ENCODE data around the gene CDH4. TPM values are rescaled to one million over a fixed set of nuclear protein-coding genes. Genes with fewer than 3 reads are reported as not detected.

The CDH4 gene
- total and polyA plus RNA-seq, 2 of the 8 experiments (the other 6 are each of a cell fraction or from before 2014, with no cell fraction given) = 4.3 to 7.9 TPM

DNA sequence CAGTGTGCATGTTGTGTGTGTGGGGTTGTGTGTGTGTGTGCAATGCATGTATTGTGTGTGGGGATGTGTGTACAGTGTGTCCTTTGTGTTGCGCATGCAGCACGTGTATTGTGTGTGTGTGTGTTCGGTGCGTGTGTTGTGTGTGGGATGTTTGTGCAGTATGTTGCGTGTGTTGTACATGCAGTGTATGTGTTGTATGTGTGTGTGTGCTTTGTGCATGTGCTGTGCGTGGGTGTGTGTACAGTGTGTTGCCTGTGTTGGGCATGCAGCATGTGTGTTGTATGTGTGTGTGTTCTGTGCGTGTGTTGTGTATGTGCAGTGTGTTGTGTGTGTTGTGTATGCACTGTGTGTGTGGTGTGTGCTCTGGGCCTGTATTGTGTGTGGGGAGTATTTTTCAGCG lies 52.7 kb downstream of the CDH4 start:
- Histone ChIP-seq H2AK5ac (ENCODE audit: low read depth, low read length) (peak overlapping the region; percentile 76), H4K91ac (replicated peaks; ENCODE audit: insufficient read length, low read length) (peak overlapping the region; percentile 97), H3K56ac (replicated peaks; ENCODE audit: insufficient read length, low read depth, low read length) (no peak overlapping the region), H2BK120ac (replicated peaks; ENCODE audit: low read depth, low read length) (peak overlapping the region; percentile 76), H3K9ac (replicated peaks in 1 of 4; ENCODE audit: extremely low read depth in 1 of 4, low read depth in 3 of 4, low read length in 3 of 4) (no peak overlapping the region), H2BK5ac (ENCODE audit: low read depth, low read length) (peak overlapping the region; percentile 84; the same call in 1 of the 2 replicates), H3K14ac (ENCODE audit: insufficient read length) (no peak overlapping the region), H3K4me2 (ENCODE audit: insufficient read depth in 1 of 2, low read depth in 2 of 2, low read length in 2 of 2) (no peak overlapping the region), H3K9me3 (ENCODE audit: insufficient read depth in 2 of 2, low read depth in 1 of 2, low read length in 1 of 2) (no peaks in the 10 kb centered on the region), H3K4me3 (ENCODE audit: extremely low read depth in 1 of 4, insufficient read depth in 2 of 4, low read depth in 3 of 4, low read length in 4 of 4) (no peak overlapping the region), H2BK12ac (ENCODE audit: low read depth, low read length) (peak overlapping the region; percentile 27; the same call in 1 of the 2 replicates), H3K36me3 (ENCODE audit: control insufficient read depth in 2 of 4, insufficient read depth in 4 of 4, low read length in 3 of 4) (no peaks in the 10 kb centered on the region), H3K23me2 (ENCODE audit: low read depth, low read length) (peaks cover 4% of the 10 kb centered on the region), H3K79me2 (ENCODE audit: control insufficient read depth in 1 of 2, insufficient read depth in 2 of 2, low read length in 2 of 2) (peaks cover 0 to 5% of the 10 kb centered on the region in 2 experiments; a peak in 1 of 4 replicates), H3K27ac (ENCODE audit: low read depth, low read length) (no peak overlapping the region), H3K79me1 (ENCODE audit: low read depth, low read length) (peaks cover 4% of the 10 kb centered on the region; the same call in 1 of the 2 replicates), H3K23ac (ENCODE audit: insufficient read length) (no peak overlapping the region), H3K18ac (ENCODE audit: extremely low read depth, low read length) (no peak overlapping the region), H4K8ac (ENCODE audit: extremely low read depth, insufficient read depth, low read length) (no peak overlapping the region), H3K27me3 (replicated peaks in 1 of 4; ENCODE audit: control insufficient read depth in 3 of 4, extremely low read depth in 1 of 4, insufficient read depth in 3 of 4, low read length in 3 of 4) (peaks cover 0 to 2% (median 0%) of the 10 kb centered on the region in 4 experiments; a peak in 3 of 7 replicates), H2BK20ac (ENCODE audit: low read length) (no peak overlapping the region), H4K20me1 (replicated peaks in 1 of 2; ENCODE audit: control insufficient read depth in 1 of 2, insufficient read depth in 2 of 2, low read length in 2 of 2) (peaks cover 0 to 12% of the 10 kb centered on the region in 2 experiments), H3K4ac (replicated peaks; ENCODE audit: insufficient read length, low read depth, low read length) (peak overlapping the region; percentile 88), H2BK15ac (ENCODE audit: low read length) (peak overlapping the region; percentile 100), H4K5ac (ENCODE audit: insufficient read length, low read depth, low read length) (no peak overlapping the region), H2AFZ (ENCODE audit: low read length) (no peak overlapping the region), H3K4me1 (replicated peaks in 1 of 4; ENCODE audit: control insufficient read depth in 3 of 4, insufficient read depth in 4 of 4, low read length in 3 of 4) (peaks cover 7 to 24% (median 19%) of the 10 kb centered on the region in 4 experiments)
- no peak for FAIRE-seq
- CTCF ChIA-PET (ENCODE audit: partially characterized antibody) = no interaction called here
- 90% methylated on average over 8 of the region's 8 CpGs; no CpG with 5 or more reads in 1 of the 2 experiments for WGBS, 2 experiments (ENCODE audit: extremely low coverage in 1 of 2, insufficient coverage in 1 of 2, insufficient read length in 1 of 2, insufficient replicate concordance in 2 of 2, low coverage in 1 of 2, low lambda C conversion rate in 2 of 2, missing lambda C conversion rate in 1 of 2)
- TF ChIP-seq EP300 (IDR thresholded peaks at IDR 0.05; ENCODE audit: borderline replicate concordance in 1 of 2, low read depth in 2 of 2, low read length in 2 of 2) (no peak), RNF2 (IDR thresholded peaks at IDR 0.05; ENCODE audit: borderline replicate concordance, low read depth, low read length, missing control alignments, poor library complexity, severe bottlenecking) (no peak), GABPA (IDR thresholded peaks at IDR 0.05; ENCODE audit: borderline replicate concordance, insufficient read depth, low read length) (no peak)
- DNase-seq (ENCODE audit: low read depth in 1 of 2, low spot score in 2 of 2) = no peak
- POLR2A ChIA-PET (ENCODE audit: partially characterized antibody) = no interaction called here

Data from H1 (cell line).